NB4 (cell line): ENCODE data around the gene SUFU.

ENCODE experiments used
- CTCF ChIP-seq: IDR thresholded peaks from one replicate; pipeline ENCODE4 v1.5.1; 2012; ENCODE audit warnings: low read depth, low read length
- MAX ChIP-seq: IDR thresholded peaks from 2 replicates; pipeline ENCODE4 v1.6.1; 2011; ENCODE audit warnings: low read depth, low read length
- POLR2A ChIP-seq: IDR thresholded peaks from 2 replicates; pipeline ENCODE4 v1.6.1; 2011; ENCODE audit warnings: mild to moderate bottlenecking; ENCODE audit not compliant: insufficient read length; ENCODE audit errors: extremely low read depth

GRCh38 chr10:102491136-102491535 lies 12.6 kb upstream of the SUFU start:
- TF ChIP-seq CTCF (no peak), POLR2A (no peak), MAX (no peak)
